ENCODE results near the gene ALG14. TPM values are rescaled to one million over a fixed set of nuclear protein-coding genes. Genes with fewer than 3 reads are reported as not detected.

ALG14 gene
- total RNA-seq (under 1 TPM; 0.08 to 0.52 TPM), total RNA-seq (0.67 to 8.9 (median 2.9) reads per million in 172 experiments)
- 1.4 TPM for polyA plus RNA-seq (2013, experiment 1 of 2)
- polyA plus RNA-seq (2013, experiment 2 of 2), result 2.0 TPM

GRCh38 chr1:95072532-95073419, at the start of gene ALG14:
Gene ALG14 (minus strand): TSS chr1:95072951. CDS start chr1:95072898, 53 bp downstream.
- TF ChIP-seq CTCF (IDR thresholded peaks at IDR 0.05), result no peak
- H3K27ac ChIP-seq (ENCODE audit: low read depth in 1 of 2, low read length in 2 of 2), result peak within 1 kb of the TSS; percentile 73 to 85
- Mint-ChIP-seq H3K4me3 (peak within 1 kb of the TSS; percentile 98), H3K36me3 (ENCODE audit: low read depth) (peaks cover 17% of the 10 kb centered on the region), H3K27ac (peak within 1 kb of the TSS; percentile 95), H3K4me1 (ENCODE audit: low read depth) (peaks cover 20% of the 10 kb centered on the region), H3K9me3 (no peaks in the 10 kb centered on the region), H3K27me3 (peaks cover 4% of the 10 kb centered on the region)
- H3K27me3 ChIP-seq (ENCODE audit: control insufficient read depth in 1 of 2, insufficient read depth in 2 of 2, low read length in 2 of 2), result peaks cover 0 to 6% of the 10 kb centered on the region in 2 experiments
- intact Hi-C loops (cut with DNase I, micrococcal nuclease), result loop anchor here (2.0 to 5.0 kb wide), 4 partner anchors 160 to 1725 kb away; partner anchors contain the start of genes ABCD3 (in 1 of the 2), DR1 (in 1 of the 2) and PTBP2 (in 1 of the 2)
- DNase-seq (peak; percentile 87 to 97 (median 90)), ATAC-seq (ENCODE audit: poor library complexity) (peak; percentile 90)
- peak within 1 kb of the TSS; percentile 77 for H3K4me3 ChIP-seq (ENCODE audit: low read length)
- H3K9me3 ChIP-seq (ENCODE audit: control insufficient read depth in 1 of 2, insufficient read depth in 1 of 2, low read length in 2 of 2), result no peaks in the 10 kb centered on the region
- peaks cover 13% of the 10 kb centered on the region for H3K4me1 ChIP-seq (ENCODE audit: insufficient read depth, low read length)
- no peaks in the 10 kb centered on the region for H3K36me3 ChIP-seq (ENCODE audit: insufficient read depth, low read length)
- POLR2A ChIA-PET, result interaction anchor here (0.6 to 2.2 kb wide), 11 partner anchors 11 to 1226 kb away, joined by 3 to 56 read pairs (median 4); partner anchors contain the start of genes ABCD3, DNTTIP2, RWDD3 and TLCD4
- CTCF ChIA-PET, result interaction anchor here (0.7 to 4.6 kb wide), 4 partner anchors 11 to 1177 kb away, joined by 3 to 26 read pairs (median 6); partner anchors contain the start of gene RWDD3

GRCh38 chr1:95122151-95122697, 49.5 kb upstream of the ALG14 start:
- H3K27me3 Mint-ChIP-seq, result peaks cover 47% of the 10 kb centered on the region
- POLR2A ChIA-PET, result no interaction called here
- Histone ChIP-seq H3K4me3 (ENCODE audit: low read length) (no peak overlapping the region), H3K4me1 (ENCODE audit: insufficient read depth, low read length) (peaks cover 6% of the 10 kb centered on the region), H3K27me3 (ENCODE audit: control insufficient read depth in 1 of 2, insufficient read depth in 2 of 2, low read length in 2 of 2) (peaks cover 32 to 35% of the 10 kb centered on the region in 2 experiments), H3K36me3 (ENCODE audit: insufficient read depth, low read length) (no peaks in the 10 kb centered on the region), H3K9me3 (ENCODE audit: control insufficient read depth in 1 of 2, insufficient read depth in 1 of 2, low read length in 2 of 2) (no peaks in the 10 kb centered on the region), H3K27ac (ENCODE audit: low read depth in 1 of 2, low read length in 2 of 2) (no peak overlapping the region)
- CTCF ChIA-PET, result no interaction called here
- H3K27ac Mint-ChIP-seq, result no peak overlapping the region
- DNase-seq (no peak), ATAC-seq (ENCODE audit: poor library complexity) (no peak)
- no peaks in the 10 kb centered on the region for H3K4me1 Mint-ChIP-seq (ENCODE audit: low read depth)
- no peaks in the 10 kb centered on the region for H3K36me3 Mint-ChIP-seq (ENCODE audit: low read depth)
- no peaks in the 10 kb centered on the region for H3K9me3 Mint-ChIP-seq
- intact Hi-C loops (cut with DNase I, micrococcal nuclease), result no loop called here
- H3K4me3 Mint-ChIP-seq, result no peak overlapping the region
- no peak for TF ChIP-seq CTCF (IDR thresholded peaks at IDR 0.05)

GRCh38 chr1:95119273-95119672, 46.5 kb upstream of the ALG14 start:
- CTCF ChIA-PET, result no interaction called here
- Histone ChIP-seq H3K36me3 (ENCODE audit: insufficient read depth, low read length) (no peaks in the 10 kb centered on the region), H3K27me3 (ENCODE audit: control insufficient read depth in 1 of 2, insufficient read depth in 2 of 2, low read length in 2 of 2) (peaks cover 32 to 35% of the 10 kb centered on the region in 2 experiments), H3K4me3 (ENCODE audit: low read length) (no peak overlapping the region), H3K27ac (ENCODE audit: low read depth in 1 of 2, low read length in 2 of 2) (no peak overlapping the region), H3K9me3 (ENCODE audit: control insufficient read depth in 1 of 2, insufficient read depth in 1 of 2, low read length in 2 of 2) (no peaks in the 10 kb centered on the region), H3K4me1 (ENCODE audit: insufficient read depth, low read length) (peaks cover 12% of the 10 kb centered on the region)
- Mint-ChIP-seq H3K36me3 (ENCODE audit: low read depth) (peaks cover 4% of the 10 kb centered on the region), H3K4me3 (peak overlapping the region; percentile 90), H3K9me3 (no peaks in the 10 kb centered on the region), H3K27ac (no peak overlapping the region), H3K4me1 (ENCODE audit: low read depth) (peaks cover 4% of the 10 kb centered on the region), H3K27me3 (peaks cover 61% of the 10 kb centered on the region)
- no peak for ATAC-seq (ENCODE audit: poor library complexity)
- intact Hi-C loops (cut with DNase I, micrococcal nuclease), result loop anchor here in 1 of 2 experiments (5.0 kb wide), 1 partner anchor 108 kb away; no protein-coding TSS in a partner anchor
- no peak for TF ChIP-seq CTCF (IDR thresholded peaks at IDR 0.05)
- DNase-seq, result no peak
- POLR2A ChIA-PET, result interaction anchor here (1.3 kb wide), 1 partner anchor 10 kb away, joined by 5 read pairs; no protein-coding TSS in a partner anchor
